Urothelium cell line (cell line): ENCODE data around the gene FZD4.
"Not testable (repeated sequence)": the region's sequence is repeated elsewhere in the genome, so short reads cannot be mapped to it uniquely, and the experiment has no call there.

Experiments
- DNase-seq: peaks from one replicate; pipeline ENCODE4 v3.0.0; 2011; ENCODE audit warnings: low spot score, mixed read lengths
- FAIRE-seq: peaks from 2 replicates; lab custom pipeline; 2011; peaks lifted over from hg19 to GRCh38; lab: Jason Lieb, UNC

FZD4 gene

DNA sequence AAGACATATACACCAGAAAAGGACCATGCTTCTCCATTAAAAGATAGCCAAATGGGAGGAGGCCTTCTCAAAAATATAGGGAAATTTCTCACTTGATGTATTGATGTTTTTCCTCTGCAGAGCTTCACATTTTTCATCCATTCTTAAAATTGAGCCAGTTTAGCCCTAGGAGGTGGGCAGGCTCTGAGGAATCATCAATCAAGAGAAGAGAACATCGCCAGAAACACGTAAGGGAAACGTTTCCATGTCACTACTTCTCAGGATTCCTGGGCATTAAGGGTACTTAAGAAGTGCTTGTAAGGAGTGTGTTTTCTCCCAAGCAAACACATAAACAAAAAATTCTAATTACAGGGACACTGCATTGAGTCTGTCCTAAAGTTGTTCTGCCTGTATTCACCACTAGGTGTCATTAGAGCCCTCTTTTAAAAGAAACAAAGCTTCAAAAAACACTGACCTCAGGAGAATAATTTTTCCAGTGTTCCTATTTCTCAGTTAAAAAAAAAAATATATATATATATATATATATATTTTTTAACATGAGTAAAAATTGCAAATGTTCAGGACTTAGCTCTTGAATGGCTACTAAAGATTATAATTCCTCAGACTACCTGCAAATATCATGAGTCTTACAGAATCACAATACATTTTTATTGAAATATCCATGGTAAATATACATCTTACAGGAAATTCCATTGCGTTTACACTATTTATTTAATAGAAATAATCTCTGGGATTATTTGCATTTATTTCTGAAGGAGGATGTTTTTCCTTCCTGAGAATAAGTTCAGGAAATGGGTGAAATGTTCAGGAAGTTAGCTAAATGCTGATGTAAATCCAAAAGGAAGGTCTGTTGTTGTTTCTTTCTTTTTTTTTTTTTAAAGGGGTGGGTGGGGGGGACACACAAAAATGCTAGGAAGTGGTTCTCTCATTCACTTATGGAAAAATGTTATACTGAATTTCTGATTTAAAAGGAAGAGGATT, 16.0 kb downstream of the FZD4 start:
- DNase-seq (peak; percentile 34), FAIRE-seq (no peak)

DNA sequence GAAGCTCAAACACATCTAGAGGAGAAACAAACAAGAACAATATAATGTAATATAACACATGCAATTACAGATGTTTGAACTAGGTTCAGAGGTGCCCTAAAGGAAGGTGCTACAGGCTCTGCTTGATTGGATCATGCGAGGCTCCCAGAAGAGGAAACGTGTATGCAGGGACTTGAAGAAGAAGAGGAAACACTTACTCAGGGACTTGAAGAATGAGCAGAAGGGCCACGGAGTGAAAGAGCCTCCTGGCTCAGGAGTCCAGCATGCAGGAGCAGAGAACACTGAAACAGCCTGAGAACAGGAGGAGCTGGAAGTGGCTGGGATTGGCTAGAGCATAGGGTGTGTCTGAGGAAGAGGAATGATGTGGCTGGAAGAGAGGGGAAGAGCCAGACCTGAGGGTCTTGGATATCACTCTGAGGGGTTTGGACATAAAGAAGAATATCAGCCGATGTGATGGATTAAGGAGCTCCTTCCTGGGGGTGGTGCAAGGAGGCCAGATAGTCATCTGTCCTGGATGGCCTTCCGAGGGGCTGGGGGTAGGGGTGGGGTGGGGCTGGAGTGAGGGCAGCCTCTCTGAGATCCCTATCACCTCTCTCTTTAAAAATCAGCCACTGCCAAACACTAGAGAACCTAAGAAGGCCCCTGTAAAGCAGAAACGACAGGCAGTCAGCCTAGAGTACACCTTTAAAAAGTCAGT, 16.8 kb downstream of the FZD4 start:
- no peak for DNase-seq
- FAIRE-seq, result no peak

DNA sequence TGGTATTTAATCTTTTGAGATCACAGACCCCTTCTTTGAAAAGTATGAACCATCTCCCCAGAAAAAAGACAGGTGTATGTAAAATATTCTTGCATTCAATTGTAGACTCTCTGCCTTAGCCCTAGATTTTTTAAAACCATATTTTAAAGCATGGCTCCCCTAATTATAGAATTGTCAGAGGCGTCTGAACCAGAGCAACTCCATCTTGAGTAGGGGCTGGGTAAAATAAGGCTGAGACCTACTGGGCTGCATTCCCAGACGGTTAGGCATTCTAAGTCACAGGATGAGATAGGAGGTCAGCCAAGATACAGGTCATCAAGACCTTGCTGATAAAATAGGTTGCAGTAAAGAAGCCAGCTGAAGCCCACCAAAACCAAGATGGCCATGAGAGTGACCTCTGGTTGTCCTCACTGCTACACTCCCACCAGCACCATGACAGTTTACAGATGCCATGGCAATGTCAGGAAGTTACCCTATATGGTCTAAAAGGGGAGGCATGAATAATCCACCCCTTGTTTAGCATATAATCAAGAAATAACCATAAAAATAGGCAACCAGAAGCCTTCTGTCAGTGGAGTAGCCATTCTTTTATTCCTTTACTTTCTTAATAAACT, 17.9 kb downstream of the FZD4 start:
- DNase-seq, FAIRE-seq: not testable (repeated sequence)

DNA sequence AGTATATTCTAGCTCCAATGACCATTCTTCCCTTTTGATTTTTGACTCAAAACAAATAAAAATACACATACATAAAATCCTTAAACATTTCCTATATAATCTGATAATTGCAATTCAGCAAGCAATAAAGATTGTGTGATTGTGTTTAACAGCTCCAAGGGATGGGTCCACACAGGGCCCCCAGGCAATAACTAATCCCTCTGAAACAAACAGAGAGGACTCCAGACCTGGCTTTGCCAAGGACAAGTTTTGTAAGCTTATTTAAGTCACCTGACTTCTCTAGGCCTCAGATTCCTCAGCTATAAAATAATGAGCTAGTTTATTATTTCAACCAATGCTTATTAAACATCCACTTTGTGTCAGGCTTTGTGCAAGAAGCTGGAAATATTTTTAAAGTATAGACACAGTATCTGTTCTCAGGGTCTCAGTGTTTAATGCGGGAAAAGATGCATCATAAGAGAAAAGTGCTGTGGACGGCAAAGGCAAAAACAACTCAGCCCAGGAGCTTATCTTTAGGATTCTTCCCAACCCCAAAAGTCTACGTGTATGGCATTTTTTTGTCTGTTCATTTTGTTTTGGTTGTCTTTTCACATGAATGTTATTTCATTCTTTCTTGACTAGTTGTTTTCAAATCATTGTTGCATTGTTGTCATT, 20.1 kb downstream of the FZD4 start:
- no peak for FAIRE-seq
- no peak for DNase-seq

DNA sequence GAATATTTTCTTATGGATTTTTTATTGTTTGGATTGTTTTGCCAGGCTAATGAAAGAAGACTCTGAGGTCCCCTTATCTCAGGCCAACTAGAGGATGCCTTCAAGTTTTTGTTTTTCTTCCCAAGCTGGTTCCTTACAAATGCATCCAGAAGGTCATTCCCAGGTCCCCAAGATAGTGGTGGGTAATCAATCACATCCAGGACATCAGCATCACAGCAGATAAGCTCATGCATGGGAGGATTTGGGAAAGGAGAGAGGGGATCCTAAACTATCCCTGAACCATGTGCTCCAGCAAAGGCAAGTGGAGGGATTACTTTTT, 20.7 kb downstream of the FZD4 start:
- FAIRE-seq, result no peak
- no peak for DNase-seq

DNA sequence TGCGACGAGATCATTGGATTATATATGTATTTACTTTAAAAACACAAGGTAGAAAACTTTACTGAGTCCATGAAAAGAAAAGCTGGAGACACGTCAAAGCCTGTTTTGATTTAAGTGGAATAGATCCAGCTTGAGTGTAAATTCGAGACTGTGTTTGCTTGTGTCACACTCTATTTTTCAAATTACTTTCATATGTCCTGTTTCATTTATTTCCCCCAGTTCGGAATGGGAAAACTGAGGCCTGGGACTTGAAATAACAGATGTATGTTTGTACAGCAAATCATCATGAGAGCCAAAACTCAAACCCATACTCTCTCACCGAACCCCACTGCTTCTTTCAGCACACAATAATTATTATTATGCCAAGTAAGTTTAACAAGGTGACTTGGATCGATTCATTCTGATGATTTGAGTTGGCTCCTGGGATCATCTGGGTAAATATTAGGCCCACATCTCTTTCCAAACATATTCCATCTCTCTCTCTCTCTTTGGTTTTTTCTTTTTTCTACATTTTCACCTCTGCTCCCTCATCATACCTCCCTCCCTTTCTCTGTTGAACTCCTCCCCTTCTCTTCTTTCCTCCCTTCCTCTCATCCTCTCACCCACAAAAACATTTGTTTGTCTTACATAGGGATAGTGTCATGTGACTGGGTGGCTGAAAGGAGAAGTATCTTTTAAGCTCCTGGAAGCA, 21.2 kb downstream of the FZD4 start:
- DNase-seq (no peak), FAIRE-seq (no peak)

DNA sequence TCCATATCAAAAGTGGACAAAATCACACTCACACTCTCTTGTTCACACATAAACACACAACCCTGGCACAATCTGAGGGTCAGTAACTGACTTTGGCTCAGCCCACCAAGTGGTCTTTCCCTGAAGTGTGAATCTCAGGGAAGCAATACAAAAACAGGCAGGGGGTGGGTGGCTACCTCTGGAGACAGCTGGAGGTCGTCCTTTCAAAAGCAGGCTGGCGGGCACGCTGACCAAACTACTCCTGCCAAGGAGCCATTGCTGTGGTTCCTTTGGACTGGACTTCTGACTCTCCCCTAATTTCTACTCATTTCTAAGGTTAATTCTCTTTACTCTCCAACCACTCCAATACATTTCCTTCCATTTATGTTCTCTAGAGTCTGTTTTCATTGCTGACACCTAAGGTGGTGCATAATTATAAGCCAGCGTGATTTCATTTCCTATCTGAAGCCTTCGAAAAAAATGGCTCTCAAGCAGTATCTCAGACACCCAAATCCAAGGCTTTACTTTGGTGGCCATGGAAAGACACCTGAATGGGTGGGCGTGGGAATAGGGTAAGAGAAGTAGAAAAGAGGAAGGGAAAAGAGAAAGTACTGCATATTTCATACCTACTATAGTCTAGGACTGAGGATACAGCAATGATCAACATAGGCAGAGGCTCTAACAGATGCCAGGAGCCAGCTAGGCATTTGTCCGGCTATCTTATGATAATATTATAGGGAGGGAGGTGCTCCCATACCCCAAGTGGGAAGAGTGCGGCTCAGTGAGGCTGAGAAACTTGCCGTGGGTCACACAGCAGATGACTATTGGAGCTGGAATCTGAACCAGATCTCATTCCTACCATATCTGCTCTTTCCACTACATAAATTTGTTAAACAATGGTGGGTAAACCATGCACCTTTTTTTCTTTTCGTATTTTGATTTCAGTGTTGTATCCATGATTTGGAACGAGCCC, 22.0 kb downstream of the FZD4 start:
- DNase-seq (no peak), FAIRE-seq (no peak)

DNA sequence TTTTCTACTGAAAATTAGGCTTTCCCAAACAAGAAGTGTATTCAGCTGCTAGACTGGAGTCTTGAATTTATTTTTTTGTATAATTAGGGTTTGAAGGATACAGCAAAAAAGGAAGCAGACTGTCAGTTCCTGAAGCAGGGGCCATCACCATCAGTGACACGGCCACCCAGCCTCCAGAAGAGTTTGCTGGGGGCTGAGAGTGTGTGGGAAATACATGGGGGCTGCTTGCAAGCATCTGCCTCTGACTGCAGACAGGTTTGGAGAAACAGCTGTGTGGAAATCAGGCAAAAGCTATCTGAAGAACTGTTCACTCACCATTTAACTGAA, 23.0 kb downstream of the FZD4 start:
- no peak for FAIRE-seq
- no peak for DNase-seq

DNA sequence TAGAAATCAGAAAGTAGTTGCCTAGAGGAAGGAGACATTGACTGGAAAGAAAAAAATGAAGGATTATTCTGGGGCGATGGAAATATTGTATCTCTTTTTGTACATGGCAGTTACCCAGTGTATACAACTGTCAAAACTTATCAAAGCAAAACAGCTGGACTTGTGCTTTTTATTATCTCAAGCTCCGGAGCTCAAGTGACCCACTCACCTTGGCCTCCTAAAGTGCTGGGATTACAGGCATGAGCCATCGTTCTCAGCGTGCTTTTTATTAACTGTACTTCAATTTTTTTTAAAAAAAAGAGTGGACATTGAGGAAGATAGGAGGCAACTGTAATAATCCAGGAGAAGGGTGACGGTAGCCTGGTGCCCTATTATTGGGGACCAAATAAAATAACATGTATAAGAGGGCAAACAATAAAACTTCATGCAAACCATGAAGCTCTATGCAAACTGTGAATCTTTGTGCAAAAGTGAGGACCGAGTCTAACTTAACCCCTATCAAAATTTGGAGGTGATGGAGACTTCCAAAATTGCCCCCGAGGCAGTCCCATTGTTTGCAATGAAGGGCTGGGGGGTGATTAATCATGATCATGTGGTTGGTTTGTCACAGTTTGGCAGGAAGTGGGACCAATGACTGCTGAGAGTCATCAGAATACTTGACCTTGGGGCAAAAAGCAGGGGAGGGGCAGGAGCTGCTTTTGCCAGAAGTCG, 23.5 kb downstream of the FZD4 start:
- no peak for FAIRE-seq
- peak; percentile 52 for DNase-seq

DNA sequence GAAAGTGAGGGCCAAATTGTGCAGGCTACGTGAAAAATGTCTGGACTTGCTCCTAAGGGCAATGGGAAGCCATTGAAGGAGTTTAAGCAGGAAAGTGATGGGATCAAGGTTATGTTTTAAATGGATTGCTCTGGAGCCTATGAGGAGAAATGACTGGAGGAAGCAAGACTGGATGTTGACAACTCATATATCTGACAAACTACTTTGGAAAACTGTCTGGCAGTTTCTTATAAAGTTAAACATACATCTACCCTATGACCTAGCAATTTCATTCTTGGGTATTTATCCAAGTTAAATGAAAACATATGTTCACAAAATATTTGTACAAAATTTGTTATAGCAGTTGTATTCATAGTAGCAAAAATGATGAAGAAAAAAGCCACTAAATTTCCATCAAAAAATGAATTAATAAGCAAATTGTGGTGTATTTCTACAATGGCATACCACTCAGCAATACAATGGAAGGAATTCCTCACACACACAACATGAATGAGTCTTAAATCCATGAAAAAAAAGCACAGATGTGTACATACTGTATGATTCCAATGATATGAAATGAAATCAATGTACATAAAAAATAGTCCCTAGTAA, 24.1 kb downstream of the FZD4 start:
- DNase-seq, result no peak
- FAIRE-seq, result no peak

DNA sequence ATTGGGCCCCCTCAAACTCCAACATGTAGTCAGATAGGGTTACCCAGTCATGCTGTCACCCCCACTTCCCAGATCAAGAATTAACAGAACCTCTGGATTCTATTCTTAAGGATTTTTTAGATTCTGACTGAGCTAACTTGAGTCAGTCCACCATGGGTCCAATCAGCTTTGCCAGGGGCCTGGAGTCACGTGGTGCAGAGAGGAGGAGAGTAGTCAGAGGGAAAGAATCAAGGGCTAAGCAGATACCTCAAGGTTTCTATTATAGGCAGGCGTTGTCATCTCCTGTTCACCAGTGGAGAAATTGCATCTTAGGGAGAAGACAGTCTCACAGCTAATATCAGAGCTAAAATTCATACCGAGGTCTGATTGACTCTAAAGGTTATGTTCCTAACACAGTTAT, 28.2 kb downstream of the FZD4 start:
- no peak for DNase-seq
- FAIRE-seq, result no peak

DNA sequence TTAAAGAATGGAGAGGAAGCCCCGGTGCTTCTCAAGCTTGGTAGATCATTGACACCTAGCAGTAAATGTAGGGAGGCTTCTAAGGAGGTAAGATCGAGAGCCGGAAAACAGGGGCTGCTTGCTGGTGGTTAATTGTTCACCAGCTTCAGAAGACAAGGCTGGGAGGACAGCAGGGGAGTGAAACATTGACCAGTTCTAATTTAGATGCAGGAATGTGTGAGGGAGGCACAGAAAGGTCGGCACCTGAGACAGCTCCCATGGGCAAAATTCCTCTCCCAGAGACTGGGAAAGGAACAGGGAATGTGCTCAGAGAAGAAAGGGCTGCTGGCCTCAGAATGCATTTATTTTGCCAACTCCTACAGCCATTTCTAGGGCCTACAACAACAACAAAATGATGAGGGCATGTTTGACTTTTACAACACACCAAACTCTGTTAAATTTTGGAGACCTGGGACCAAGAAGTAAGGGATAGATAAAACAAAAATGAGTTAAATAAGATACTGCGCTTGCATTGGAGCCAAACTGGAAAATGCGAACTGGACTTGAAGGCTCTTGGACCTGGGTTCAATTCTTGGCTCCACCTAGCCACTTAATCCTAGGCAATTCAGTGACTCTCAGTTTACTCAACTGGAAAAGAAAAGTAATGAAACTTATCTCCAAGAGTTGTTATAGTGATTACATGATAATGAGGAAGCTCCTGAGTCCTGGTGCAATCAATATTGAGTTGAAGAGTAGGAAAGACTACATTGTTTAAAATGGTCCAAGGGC, 31.0 kb downstream of the FZD4 start:
- DNase-seq, result peak; percentile 17
- FAIRE-seq, result no peak

DNA sequence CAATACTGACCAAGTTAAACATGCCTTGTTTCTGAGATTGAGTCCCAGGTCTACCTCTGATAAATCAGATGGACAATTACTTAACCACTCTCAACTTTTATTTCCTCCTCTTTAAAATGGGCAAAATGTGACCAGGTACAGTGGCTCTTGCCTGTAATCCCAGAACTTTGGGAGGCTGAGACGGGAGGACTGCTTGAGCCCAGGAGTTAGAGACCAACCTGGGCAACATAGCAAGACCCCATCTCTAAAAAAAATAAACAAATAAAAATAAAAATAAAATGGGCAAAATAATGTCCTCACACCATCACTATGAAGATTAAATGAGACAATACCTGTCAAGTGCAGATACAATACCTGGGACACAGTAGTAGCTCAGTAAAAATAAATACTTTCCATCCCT, 33.0 kb downstream of the FZD4 start:
- DNase-seq (no peak), FAIRE-seq (no peak)

DNA sequence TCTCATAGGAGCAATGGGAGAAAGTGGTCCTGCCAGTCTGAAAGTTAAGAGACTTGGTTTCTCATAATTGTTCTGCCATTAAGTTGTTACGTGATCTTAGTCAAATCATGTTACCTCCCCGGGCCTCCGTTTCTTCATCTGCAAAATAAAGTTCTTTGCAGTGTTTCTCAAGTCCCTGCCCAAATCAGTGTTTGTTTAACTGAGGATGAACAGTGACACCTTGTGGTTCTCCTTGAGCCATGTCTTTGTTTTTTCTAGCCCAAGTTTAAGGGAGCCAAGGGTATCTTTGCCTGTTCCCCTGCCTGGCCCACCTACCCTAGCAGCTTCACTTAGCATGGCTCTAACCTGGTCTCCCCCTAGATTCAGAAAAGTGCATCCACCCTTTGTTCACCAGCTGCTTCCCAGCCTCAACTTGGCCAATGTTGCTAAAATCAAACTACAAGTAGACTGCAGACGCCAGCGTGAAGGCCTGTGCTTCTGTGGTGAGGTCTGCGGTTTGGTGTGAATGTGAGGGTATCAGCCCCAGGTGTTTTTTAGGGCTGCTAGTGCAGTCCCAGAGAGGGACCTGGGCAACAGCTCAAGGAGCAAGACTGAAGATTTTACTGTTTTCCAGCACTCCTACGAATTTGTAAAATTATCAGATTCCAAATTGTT, 35.5 kb downstream of the FZD4 start:
- DNase-seq (peak; percentile 63), FAIRE-seq (peak; percentile 61)

DNA sequence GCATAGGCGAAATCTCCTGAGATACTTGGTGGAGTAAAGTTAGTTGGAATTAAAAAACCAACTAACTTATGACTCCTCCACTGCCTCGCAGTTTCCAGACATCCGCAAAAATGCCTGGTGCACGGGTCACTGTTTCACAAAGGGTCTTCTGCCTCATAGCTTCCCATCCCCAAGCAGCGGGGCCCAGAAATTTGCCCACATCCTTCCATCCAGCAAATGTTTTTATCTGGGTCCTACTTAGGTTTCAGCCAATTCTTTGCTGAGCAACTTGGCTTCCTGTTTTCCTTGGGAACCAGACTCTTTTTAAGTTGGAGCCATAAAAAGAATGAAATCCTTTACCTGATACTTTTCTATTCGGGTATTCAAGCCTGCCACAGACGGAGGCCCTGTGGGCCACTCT, 36.2 kb downstream of the FZD4 start:
- no peak for FAIRE-seq

DNA sequence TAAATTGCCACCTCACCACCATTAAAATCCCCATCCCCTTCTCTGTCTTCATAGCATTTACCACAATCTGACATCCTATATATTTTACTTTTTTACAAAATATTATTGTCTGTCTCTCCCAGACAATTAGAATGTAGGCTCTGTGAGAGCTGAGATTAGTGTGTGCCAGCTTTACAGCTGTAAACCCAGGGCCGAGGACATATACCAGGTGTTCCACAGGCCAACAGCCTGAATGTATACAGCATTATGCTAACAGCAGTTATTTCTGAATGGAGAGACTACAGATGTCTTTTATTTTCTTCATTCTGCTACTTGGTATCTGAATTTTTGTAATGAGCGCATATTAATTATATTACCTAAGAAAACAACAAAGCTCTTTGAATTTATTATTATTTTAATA, 36.7 kb downstream of the FZD4 start:
- FAIRE-seq, result no peak
- no peak for DNase-seq

More for the DNA sequence above, 36.2 kb downstream of the FZD4 start:
- no peak for DNase-seq

DNA sequence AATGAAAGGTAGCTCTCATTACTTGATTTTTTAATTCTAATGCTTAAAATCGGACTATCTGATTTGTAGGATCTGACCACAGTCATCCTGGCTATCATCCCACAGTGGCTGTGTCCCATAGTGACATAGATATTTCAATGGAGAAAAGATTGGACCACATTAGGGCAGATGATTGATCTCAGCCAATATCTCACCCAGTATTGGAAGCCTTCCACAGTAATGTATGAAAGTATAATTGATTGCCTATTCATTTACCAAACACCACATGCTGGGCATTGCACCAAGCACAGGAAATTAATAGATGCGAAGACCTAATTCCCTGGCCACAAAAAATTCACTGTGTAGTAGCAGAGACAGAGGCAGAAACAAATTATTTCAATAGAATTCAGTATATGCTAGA, 37.6 kb downstream of the FZD4 start:
- DNase-seq (no peak), FAIRE-seq (no peak)
